A549 (cell line): Measurements from ENCODE around the gene SLC6A20. TPM values are rescaled to one million over a fixed set of nuclear protein-coding genes. Genes with fewer than 3 reads are reported as not detected.
A peak's percentile ranks its signal among the peaks of the same experiment; 100 is the strongest.

Source experiments
- ATAC-seq, 2 experiments: fragments of 200-7000 bp in 1 of 2; fragments of >200 bp in 1 of 2; cut with Nextera tagmentation in 1 of 2; cut with Tn5 transposase in 1 of 2; 3 replicates each; pipeline versions ENCODE4 v1.8.0 to v1.9.1; 2018 to 2020; ENCODE audit warnings: mild to moderate bottlenecking in 1 of 2, moderate library complexity in 1 of 2
- CTCF ChIA-PET: fragments of 300-600 bp; sonication (Branson Sonifier 250); formaldehyde crosslinking; extraction: SDS; loops from one replicate; lab custom pipeline; 2021; ENCODE audit warnings: antibody characterized with exemption, inconsistent platforms; lab: Yijun Ruan, JAX
- POLR2A ChIA-PET: fragments of 350-600 bp; formaldehyde crosslinking; extraction: SDS; loops from one replicate; lab custom pipeline; 2021; ENCODE audit warnings: antibody characterized with exemption, inconsistent platforms; lab: Yijun Ruan, JAX
- DNase-seq, 2 experiments: peaks; one replicate each; pipeline versions ENCODE4 v3.0.0 to v3.0.0-alpha.2; 2011 to 2016; ENCODE audit warnings: low read depth in 1 of 2, low spot score in 1 of 2
- FAIRE-seq: peaks from 2 replicates; lab custom pipeline; 2011; peaks lifted over from hg19 to GRCh38; lab: Jason Lieb, UNC
- H3K27ac ChIP-seq, 2 experiments: fragments of >200 bp; sonication (Bioruptor Twin); formaldehyde crosslinking; 3 replicates each; pipeline ENCODE4 v1.5.1; 2016 to 2017
- H3K4me1 ChIP-seq: fragments of >200 bp; sonication (Bioruptor Twin); formaldehyde crosslinking; 3 replicates; pipeline ENCODE4 v1.6.1; 2016
- H3K4me2 ChIP-seq: fragments of >200 bp; sonication (Bioruptor Twin); formaldehyde crosslinking; 3 replicates; pipeline ENCODE4 v1.6.1; 2016
- H3K4me3 ChIP-seq: fragments of >200 bp; sonication (Bioruptor Twin); formaldehyde crosslinking; 3 replicates; pipeline ENCODE4 v1.5.1; 2016
- H3K9me3 ChIP-seq: fragments of >200 bp; sonication (Bioruptor Twin); formaldehyde crosslinking; 3 replicates; pipeline ENCODE4 v1.6.1; 2016
- BHLHE40 ChIP-seq: IDR thresholded peaks from 2 replicates; pipeline ENCODE4 v1.6.1; 2012; ENCODE audit warnings: low read depth, low read length, inconsistent platforms
- CBX8 ChIP-seq: fragments of 200-600 bp; sonication (generic); IDR thresholded peaks from 2 replicates; pipeline ENCODE4 v1.6.1; 2016
- CHD2 ChIP-seq: fragments of 150-350 bp; IDR thresholded peaks from 2 replicates; pipeline ENCODE4 v1.6.1; 2014; ENCODE audit warnings: low read length; ENCODE audit not compliant: partially characterized antibody
- EHMT2 ChIP-seq: fragments of 200-600 bp; sonication (generic); IDR thresholded peaks from 2 replicates; pipeline ENCODE4 v1.6.1; 2016; ENCODE audit warnings: antibody characterized with exemption, low read depth, mild to moderate bottlenecking, moderate library complexity
- ESRRA ChIP-seq: fragments of 150-350 bp; IDR thresholded peaks from 2 replicates; pipeline ENCODE4 v1.6.1; 2014; ENCODE audit warnings: mild to moderate bottlenecking, low read length, borderline replicate concordance
- FOSB ChIP-seq: fragments of 250-450 bp; sonication (Bioruptor Pico); IDR thresholded peaks from 2 replicates; pipeline ENCODE4 v1.5.0; 2020; ENCODE audit warnings: mild to moderate bottlenecking, moderate library complexity
- JUN ChIP-seq, 2 experiments: fragments of >200 bp; sonication (Bioruptor Twin); formaldehyde crosslinking; IDR thresholded peaks; 2 replicates in 1 of 2; 3 replicates in 1 of 2; pipeline ENCODE4 v1.6.1; 2016 to 2017
- JUNB ChIP-seq: fragments of >200 bp; sonication (Bioruptor Twin); formaldehyde crosslinking; IDR thresholded peaks from 2 replicates; pipeline ENCODE4 v1.6.1; 2016
- KDM5A ChIP-seq: fragments of 200-600 bp; sonication (generic); IDR thresholded peaks from 2 replicates; pipeline ENCODE4 v1.6.1; 2016; ENCODE audit warnings: antibody characterized with exemption, mild to moderate bottlenecking
- MAFK ChIP-seq: fragments of 450-650 bp; IDR thresholded peaks from 2 replicates; pipeline ENCODE4 v1.6.1; 2014; ENCODE audit not compliant: partially characterized antibody
- MAZ ChIP-seq: fragments of 150-350 bp; IDR thresholded peaks from 2 replicates; pipeline ENCODE4 v1.6.1; 2014; ENCODE audit warnings: antibody characterized with exemption, low read depth, low read length, borderline replicate concordance
- NPAS2 ChIP-seq: fragments of 250-450 bp; sonication (Bioruptor Pico); IDR thresholded peaks from 2 replicates; pipeline ENCODE4 v1.8.0; 2022; ENCODE audit warnings: mild to moderate bottlenecking, moderate library complexity, borderline replicate concordance
- PHF8 ChIP-seq: fragments of 200-600 bp; sonication (generic); IDR thresholded peaks from 2 replicates; pipeline ENCODE4 v1.6.1; 2016; ENCODE audit warnings: low read depth, mild to moderate bottlenecking, antibody characterized with exemption, moderate library complexity, borderline replicate concordance
- RAD21 ChIP-seq, 2 experiments: fragments of >200 bp in 1 of 2; sonication (Bioruptor Twin) in 1 of 2; formaldehyde crosslinking in 1 of 2; IDR thresholded peaks in 1 of 2; conservative IDR thresholded peaks in 1 of 2; 2 replicates in 1 of 2; 3 replicates in 1 of 2; pipeline ENCODE4 v1.6.1; 2012 to 2018; ENCODE audit warnings: inconsistent platforms in 1 of 2
- ZSCAN20 ChIP-seq: fragments of 250-450 bp; sonication (Bioruptor Pico); IDR thresholded peaks from 2 replicates; pipeline ENCODE4 v1.8.0; 2022; ENCODE audit warnings: mild to moderate bottlenecking, moderate library complexity
- WGBS: methylation state at CpG from one replicate; pipeline ENCODE4 v1.1.6; 2017; ENCODE audit errors: missing lambda C conversion rate; 5-methylcytosine and 5-hydroxymethylcytosine counted together
- polyA plus RNA-seq, 4 experiments: library from polyadenylated mRNA; depleted of rRNA in 3 of 4; stranded (reverse); fragments of >200 nt; fragmentation: RNase III in 1 of 4; extraction: RNeasy Plus Mini Kit Qiagen cat#74134 plus additional on column Dnase treatment in 1 of 4; gene quantifications; 2 replicates in 3 of 4; 3 replicates in 1 of 4; pipeline ENCODE4 v1.2.3, GENCODE V29; 2011 to 2017
- TF ChIP-seq, protein P1 (sequence below): fragments of >200 bp; sonication (Bioruptor Twin); formaldehyde crosslinking; IDR thresholded peaks from 3 replicates; pipeline ENCODE4 v1.5.1; 2016
- TF ChIP-seq, protein P2 (sequence below): fragments of 200-600 bp; sonication (generic); IDR thresholded peaks from 2 replicates; pipeline ENCODE4 v1.6.1; 2016; ENCODE audit warnings: antibody characterized with exemption, mild to moderate bottlenecking, moderate library complexity

SLC6A20 gene
- polyA plus RNA-seq, 2 of the 4 experiments (the other 2 are of a cell fraction): not detected

DNA sequence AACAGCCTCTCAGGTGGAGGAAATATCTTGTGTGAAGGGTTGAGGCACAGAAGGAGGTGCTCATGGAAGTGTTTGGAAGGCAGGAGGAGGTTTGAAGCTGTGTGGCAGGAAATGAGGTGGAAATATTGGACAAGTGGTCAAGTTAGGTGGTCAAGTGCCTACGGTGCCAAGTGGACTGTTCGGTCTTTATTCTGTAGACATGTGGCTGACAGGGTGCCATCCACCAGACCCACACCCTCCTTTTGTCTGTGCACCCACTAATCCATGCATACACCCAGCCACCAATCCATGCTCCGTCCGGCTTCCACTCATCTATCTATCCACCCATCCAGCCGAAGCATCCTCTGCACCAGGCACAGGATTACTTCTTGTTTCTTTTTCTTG, 2.2 kb downstream of the SLC6A20 start:
- no peak overlapping the region for H3K4me2 ChIP-seq
- peaks cover 9% of the 10 kb centered on the region; the same call in 2 of the 3 replicates for H3K4me1 ChIP-seq
- no peak for FAIRE-seq
- DNase-seq: no peak
- TF ChIP-seq KDM5A: no peak
- TF ChIP-seq MAZ: no peak
- no peak for TF ChIP-seq PHF8
- no peak for ATAC-seq
- POLR2A ChIA-PET: no interaction called here
- WGBS: 91% methylated on average over 5 of the region's 5 CpGs
- H3K4me3 ChIP-seq: no peak overlapping the region
- 0 out of 3 replicates have a peak, but pooled peaks cover 2% of the 10 kb centered on the region for H3K9me3 ChIP-seq
- CTCF ChIA-PET: interaction anchor here (0.9 to 1.5 kb wide), 2 partner anchors 31 to 33 kb away, joined by 3 to 4 read pairs; no protein-coding TSS in a partner anchor
- H3K27ac ChIP-seq: no peak overlapping the region

DNA sequence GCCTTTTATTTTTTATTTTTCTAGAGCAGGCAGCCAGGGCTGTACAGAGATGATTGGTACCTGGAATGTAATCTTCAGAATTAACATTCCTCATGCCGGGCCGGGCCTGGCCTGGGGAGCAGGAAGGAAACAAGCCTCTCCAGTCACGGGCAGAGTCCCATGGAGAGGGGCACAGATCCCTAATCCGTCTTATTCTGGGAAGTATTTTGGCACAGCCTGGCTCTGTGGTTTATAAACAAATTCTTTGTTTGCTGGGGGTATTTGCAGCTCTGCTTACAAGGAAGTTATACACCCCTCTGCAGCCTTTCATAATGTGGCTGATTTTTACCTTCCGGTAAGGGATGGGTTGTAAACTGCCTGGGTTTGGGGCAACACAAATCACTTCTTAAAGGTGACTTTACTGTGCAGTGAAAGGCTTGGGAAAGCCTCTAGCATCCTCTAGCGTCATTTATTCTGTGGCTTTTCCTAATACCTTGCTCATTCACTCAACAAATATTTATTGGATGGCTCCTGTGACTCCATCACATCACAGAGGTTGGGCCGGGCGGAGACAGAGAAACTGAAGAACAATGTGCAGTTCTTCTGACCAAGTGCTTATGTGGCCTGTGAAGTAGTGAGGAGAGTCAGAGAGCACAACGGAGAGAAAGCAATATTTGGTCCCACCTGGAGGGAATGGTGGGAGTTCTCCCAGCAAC, 2.7 kb downstream of the SLC6A20 start:
- whole genome bisulfite sequencing: 63% methylated on average over 9 of the region's 9 CpGs
- Histone ChIP-seq H3K4me3 (no peak overlapping the region), H3K4me1 (peaks cover 9% of the 10 kb centered on the region; the same call in 2 of the 3 replicates), H3K9me3 (0 out of 3 replicates have a peak, but pooled peaks cover 2% of the 10 kb centered on the region), H3K4me2 (no peak overlapping the region), H3K27ac (no peak overlapping the region)
- peak in 1 of 2 experiments; percentile 26; a peak in 1 of 6 replicates for ATAC-seq
- TF ChIP-seq, protein P1, sequence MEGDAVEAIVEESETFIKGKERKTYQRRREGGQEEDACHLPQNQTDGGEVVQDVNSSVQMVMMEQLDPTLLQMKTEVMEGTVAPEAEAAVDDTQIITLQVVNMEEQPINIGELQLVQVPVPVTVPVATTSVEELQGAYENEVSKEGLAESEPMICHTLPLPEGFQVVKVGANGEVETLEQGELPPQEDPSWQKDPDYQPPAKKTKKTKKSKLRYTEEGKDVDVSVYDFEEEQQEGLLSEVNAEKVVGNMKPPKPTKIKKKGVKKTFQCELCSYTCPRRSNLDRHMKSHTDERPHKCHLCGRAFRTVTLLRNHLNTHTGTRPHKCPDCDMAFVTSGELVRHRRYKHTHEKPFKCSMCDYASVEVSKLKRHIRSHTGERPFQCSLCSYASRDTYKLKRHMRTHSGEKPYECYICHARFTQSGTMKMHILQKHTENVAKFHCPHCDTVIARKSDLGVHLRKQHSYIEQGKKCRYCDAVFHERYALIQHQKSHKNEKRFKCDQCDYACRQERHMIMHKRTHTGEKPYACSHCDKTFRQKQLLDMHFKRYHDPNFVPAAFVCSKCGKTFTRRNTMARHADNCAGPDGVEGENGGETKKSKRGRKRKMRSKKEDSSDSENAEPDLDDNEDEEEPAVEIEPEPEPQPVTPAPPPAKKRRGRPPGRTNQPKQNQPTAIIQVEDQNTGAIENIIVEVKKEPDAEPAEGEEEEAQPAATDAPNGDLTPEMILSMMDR: no peak
- POLR2A ChIA-PET: no interaction called here
- CTCF ChIA-PET: interaction anchor here (0.6 to 1.5 kb wide), 2 partner anchors 33 to 283 kb away, joined by 3 to 4 read pairs; no protein-coding TSS in a partner anchor
- no peak for FAIRE-seq
- DNase-seq: peak in 1 of 2 experiments; percentile 5

DNA sequence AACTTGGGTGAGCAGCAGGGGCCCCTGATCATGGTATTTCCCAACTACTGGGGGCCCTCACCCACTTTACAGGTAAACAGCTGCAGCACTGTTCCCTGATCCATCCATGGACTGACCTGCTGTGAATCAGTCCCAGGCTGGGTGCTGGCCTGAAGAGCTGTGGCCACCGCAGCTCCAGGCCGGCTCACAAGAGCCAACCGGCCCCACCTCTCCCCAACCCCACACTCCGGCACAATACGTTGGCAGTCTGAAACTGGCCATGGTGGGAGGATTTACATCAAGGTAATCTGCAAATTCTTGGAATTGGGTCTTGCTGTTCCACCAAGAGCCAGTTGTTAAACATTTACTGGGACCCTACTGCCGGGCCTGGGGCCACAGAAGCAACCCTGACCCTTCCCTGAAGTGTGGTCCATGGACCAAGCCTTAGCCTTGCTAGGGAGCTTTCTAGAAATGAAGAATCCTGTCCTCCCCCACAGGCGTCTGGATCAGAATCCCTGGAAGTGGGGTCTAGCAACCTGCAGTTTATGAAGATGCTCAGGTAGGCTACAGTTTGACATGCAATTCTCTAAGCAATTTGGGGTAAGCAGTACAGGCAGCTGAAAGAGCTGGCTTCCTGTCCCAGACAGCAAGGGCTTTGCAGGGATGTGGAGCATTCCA, 3.7 kb downstream of the SLC6A20 start:
- Histone ChIP-seq H3K4me2 (no peak overlapping the region), H3K4me3 (no peak overlapping the region), H3K4me1 (peaks cover 9% of the 10 kb centered on the region; the same call in 2 of the 3 replicates), H3K27ac (no peak overlapping the region), H3K9me3 (0 out of 3 replicates have a peak, but pooled peaks cover 2% of the 10 kb centered on the region)
- POLR2A ChIA-PET: no interaction called here
- TF ChIP-seq EHMT2: no peak
- no peak for TF ChIP-seq NPAS2
- no peak for TF ChIP-seq JUN (IDR thresholded peaks at IDR 0.05)
- TF ChIP-seq FOSB: no peak
- ATAC-seq: no peak
- 48% methylated on average over 6 of the region's 7 CpGs for WGBS
- DNase-seq: no peak
- FAIRE-seq: no peak
- CTCF ChIA-PET: interaction anchor here (0.6 to 1.5 kb wide), 3 partner anchors 32 to 282 kb away, joined by 3 to 4 read pairs (median 3); no protein-coding TSS in a partner anchor

DNA sequence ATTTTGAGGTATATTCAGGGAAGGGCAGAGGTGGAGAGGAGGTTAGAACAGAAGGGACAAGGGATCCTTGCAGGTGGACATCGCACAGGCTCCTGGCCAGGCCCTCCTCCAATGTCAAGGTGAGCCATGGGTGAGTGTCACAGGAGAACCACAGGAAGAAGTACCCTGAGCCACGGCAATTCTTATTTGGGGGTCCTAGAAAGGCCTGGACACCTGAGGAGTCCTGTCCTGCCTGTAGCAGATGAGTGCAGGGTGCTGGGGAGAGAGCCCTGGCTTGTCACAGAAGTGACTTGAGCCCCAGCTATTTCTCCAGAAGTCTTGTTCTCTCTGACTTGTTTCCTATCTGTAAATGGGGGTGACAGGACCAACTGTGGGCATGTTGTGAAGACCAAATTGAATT, 4.3 kb downstream of the SLC6A20 start:
- Histone ChIP-seq H3K27ac (no peak overlapping the region), H3K9me3 (0 out of 3 replicates have a peak, but pooled peaks cover 2% of the 10 kb centered on the region), H3K4me3 (no peak overlapping the region), H3K4me2 (no peak overlapping the region), H3K4me1 (peaks cover 9% of the 10 kb centered on the region; the same call in 2 of the 3 replicates)
- ATAC-seq (no peak), DNase-seq (no peak), FAIRE-seq (no peak)
- WGBS: 22% methylated on average over 1 of the region's 2 CpGs
- ChIA-PET CTCF (interaction anchor here (0.8 kb wide), 1 partner anchor 280 kb away, joined by 3 read pairs; no protein-coding TSS in a partner anchor), POLR2A (no interaction called here)
- TF ChIP-seq RAD21 (conservative IDR thresholded peaks at IDR 0.05 in 1 of 2, IDR thresholded peaks at IDR 0.05 in 1 of 2): no peak
- no peak for TF ChIP-seq ESRRA
- no peak for TF ChIP-seq MAFK

DNA sequence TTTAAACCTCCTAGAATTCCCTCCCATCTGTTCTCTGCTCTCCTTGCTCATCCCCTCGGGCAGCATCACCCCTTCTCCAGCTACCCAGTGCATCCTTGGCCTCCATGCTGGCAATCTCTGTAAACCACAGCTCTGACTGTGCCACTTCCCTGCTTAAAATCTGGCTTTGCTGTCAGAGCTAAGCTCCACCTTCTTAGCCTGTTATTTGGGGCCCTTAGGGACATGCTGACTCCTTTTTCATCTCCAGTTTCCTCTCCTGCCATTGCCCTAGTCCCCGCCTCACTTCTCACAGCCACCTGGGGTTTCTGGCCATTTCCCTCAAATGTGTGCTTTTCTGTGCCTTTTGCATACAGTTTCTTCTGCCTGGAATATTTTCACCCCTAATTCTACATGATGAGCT, 5.7 kb downstream of the SLC6A20 start:
- ATAC-seq: no peak
- POLR2A ChIA-PET: no interaction called here
- CTCF ChIA-PET: interaction anchor here (0.6 to 1.2 kb wide), 2 partner anchors 279 to 1011 kb away, joined by 3 to 4 read pairs; no protein-coding TSS in a partner anchor
- 0 out of 3 replicates have a peak, but pooled peaks cover 2% of the 10 kb centered on the region for H3K9me3 ChIP-seq
- H3K27ac ChIP-seq: no peak overlapping the region
- no peak for DNase-seq
- no peak overlapping the region for H3K4me3 ChIP-seq
- WGBS: 30% methylated on average over 2 of the region's 2 CpGs
- no peaks in the 10 kb centered on the region; the same call in 2 of the 3 replicates for H3K4me1 ChIP-seq
- FAIRE-seq: no peak
- no peak overlapping the region for H3K4me2 ChIP-seq
- no peak for TF ChIP-seq JUNB
- TF ChIP-seq NPAS2: no peak
- no peak for TF ChIP-seq MAFK
- no peak for TF ChIP-seq CHD2
- no peak for TF ChIP-seq ZSCAN20 (CRISPR knock-in tag)
- TF ChIP-seq, protein P2, sequence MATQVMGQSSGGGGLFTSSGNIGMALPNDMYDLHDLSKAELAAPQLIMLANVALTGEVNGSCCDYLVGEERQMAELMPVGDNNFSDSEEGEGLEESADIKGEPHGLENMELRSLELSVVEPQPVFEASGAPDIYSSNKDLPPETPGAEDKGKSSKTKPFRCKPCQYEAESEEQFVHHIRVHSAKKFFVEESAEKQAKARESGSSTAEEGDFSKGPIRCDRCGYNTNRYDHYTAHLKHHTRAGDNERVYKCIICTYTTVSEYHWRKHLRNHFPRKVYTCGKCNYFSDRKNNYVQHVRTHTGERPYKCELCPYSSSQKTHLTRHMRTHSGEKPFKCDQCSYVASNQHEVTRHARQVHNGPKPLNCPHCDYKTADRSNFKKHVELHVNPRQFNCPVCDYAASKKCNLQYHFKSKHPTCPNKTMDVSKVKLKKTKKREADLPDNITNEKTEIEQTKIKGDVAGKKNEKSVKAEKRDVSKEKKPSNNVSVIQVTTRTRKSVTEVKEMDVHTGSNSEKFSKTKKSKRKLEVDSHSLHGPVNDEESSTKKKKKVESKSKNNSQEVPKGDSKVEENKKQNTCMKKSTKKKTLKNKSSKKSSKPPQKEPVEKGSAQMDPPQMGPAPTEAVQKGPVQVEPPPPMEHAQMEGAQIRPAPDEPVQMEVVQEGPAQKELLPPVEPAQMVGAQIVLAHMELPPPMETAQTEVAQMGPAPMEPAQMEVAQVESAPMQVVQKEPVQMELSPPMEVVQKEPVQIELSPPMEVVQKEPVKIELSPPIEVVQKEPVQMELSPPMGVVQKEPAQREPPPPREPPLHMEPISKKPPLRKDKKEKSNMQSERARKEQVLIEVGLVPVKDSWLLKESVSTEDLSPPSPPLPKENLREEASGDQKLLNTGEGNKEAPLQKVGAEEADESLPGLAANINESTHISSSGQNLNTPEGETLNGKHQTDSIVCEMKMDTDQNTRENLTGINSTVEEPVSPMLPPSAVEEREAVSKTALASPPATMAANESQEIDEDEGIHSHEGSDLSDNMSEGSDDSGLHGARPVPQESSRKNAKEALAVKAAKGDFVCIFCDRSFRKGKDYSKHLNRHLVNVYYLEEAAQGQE: no peak
- no peak for TF ChIP-seq BHLHE40
- TF ChIP-seq CBX8: no peak
